Measurements from ENCODE around the gene SKIC3. TPM values are rescaled to one million over a fixed set of nuclear protein-coding genes. Genes with fewer than 3 reads are reported as not detected.

The SKIC3 gene
- total RNA-seq, 1 donor from 2014 or later = 80.4 TPM

- Mint-ChIP-seq H3K4me3 (ENCODE audit: unreplicated experiment) (peak overlapping the region; percentile 100), H3K4me1 (ENCODE audit: unreplicated experiment) (peaks cover 10% of the 10 kb centered on the region), H3K36me3 (ENCODE audit: low read depth, unreplicated experiment) (peaks cover 7% of the 10 kb centered on the region), H3K27me3 (ENCODE audit: unreplicated experiment) (peaks cover 10% of the 10 kb centered on the region), H3K9me3 (ENCODE audit: unreplicated experiment) (no peaks in the 10 kb centered on the region), H3K27ac (ENCODE audit: unreplicated experiment) (peak overlapping the region; percentile 89)
- no peak for TF ChIP-seq CTCF (IDR thresholded peaks at IDR 0.05; ENCODE audit: unreplicated experiment)
- DNase-seq (ENCODE audit: low spot score) = no peak
These were observed 776 bp upstream of the SKIC3 start for GRCh38 chr5:95555553-95555952.

- Mint-ChIP-seq H3K4me1 (ENCODE audit: unreplicated experiment) (peaks cover 10% of the 10 kb centered on the region), H3K4me3 (ENCODE audit: unreplicated experiment) (peak overlapping the region; percentile 100), H3K27me3 (ENCODE audit: unreplicated experiment) (peaks cover 10% of the 10 kb centered on the region), H3K9me3 (ENCODE audit: unreplicated experiment) (no peaks in the 10 kb centered on the region), H3K36me3 (ENCODE audit: low read depth, unreplicated experiment) (peaks cover 7% of the 10 kb centered on the region), H3K27ac (ENCODE audit: unreplicated experiment) (peak overlapping the region; percentile 89)
- TF ChIP-seq CTCF (IDR thresholded peaks at IDR 0.05; ENCODE audit: unreplicated experiment) = no peak
- DNase-seq (ENCODE audit: low spot score) = no peak
These were observed 488 bp downstream of the SKIC3 start for GRCh38 chr5:95554331-95554646.

GRCh38 chr5:95549030-95549429, 5.7 kb downstream of the SKIC3 start:
- Mint-ChIP-seq H3K27me3 (ENCODE audit: unreplicated experiment) (no peaks in the 10 kb centered on the region), H3K4me3 (ENCODE audit: unreplicated experiment) (no peak overlapping the region), H3K27ac (ENCODE audit: unreplicated experiment) (no peak overlapping the region), H3K9me3 (ENCODE audit: unreplicated experiment) (no peaks in the 10 kb centered on the region), H3K36me3 (ENCODE audit: low read depth, unreplicated experiment) (peaks cover 11% of the 10 kb centered on the region), H3K4me1 (ENCODE audit: unreplicated experiment) (no peaks in the 10 kb centered on the region)
- no peak for DNase-seq (ENCODE audit: low spot score)
- TF ChIP-seq CTCF (IDR thresholded peaks at IDR 0.05; ENCODE audit: unreplicated experiment) = no peak

GRCh38 chr5:95543017-95543705, 11.6 kb downstream of the SKIC3 start:
- Mint-ChIP-seq H3K36me3 (ENCODE audit: low read depth, unreplicated experiment) (peaks cover 16% of the 10 kb centered on the region), H3K4me3 (ENCODE audit: unreplicated experiment) (no peak overlapping the region), H3K27me3 (ENCODE audit: unreplicated experiment) (no peaks in the 10 kb centered on the region), H3K9me3 (ENCODE audit: unreplicated experiment) (no peaks in the 10 kb centered on the region), H3K27ac (ENCODE audit: unreplicated experiment) (no peak overlapping the region), H3K4me1 (ENCODE audit: unreplicated experiment) (no peaks in the 10 kb centered on the region)
- no peak for TF ChIP-seq CTCF (IDR thresholded peaks at IDR 0.05; ENCODE audit: unreplicated experiment)
- DNase-seq (ENCODE audit: low spot score) = no peak

- DNase-seq (ENCODE audit: low spot score) = no peak
- Mint-ChIP-seq H3K36me3 (ENCODE audit: low read depth, unreplicated experiment) (peaks cover 13% of the 10 kb centered on the region), H3K4me3 (ENCODE audit: unreplicated experiment) (no peak overlapping the region), H3K27ac (ENCODE audit: unreplicated experiment) (no peak overlapping the region), H3K4me1 (ENCODE audit: unreplicated experiment) (no peaks in the 10 kb centered on the region), H3K27me3 (ENCODE audit: unreplicated experiment) (no peaks in the 10 kb centered on the region), H3K9me3 (ENCODE audit: unreplicated experiment) (no peaks in the 10 kb centered on the region)
- TF ChIP-seq CTCF (IDR thresholded peaks at IDR 0.05; ENCODE audit: unreplicated experiment) = no peak
These were observed 17.3 kb downstream of the SKIC3 start for GRCh38 chr5:95537501-95537900.

All from endothelial cell (in vitro differentiated cells).